T-cell (primary cell): ENCODE results near the gene CTSL. TPM values are rescaled to one million over a fixed set of nuclear protein-coding genes. Genes with fewer than 3 reads are reported as not detected.
"Not testable (repeated sequence)": the region's sequence is repeated elsewhere in the genome, so short reads cannot be mapped to it uniquely, and the experiment has no call there.

ENCODE experiments used
- ATAC-seq, 4 experiments: fragments of 200-7000 bp in 3 of 4; fragments of 150-1000 bp in 1 of 4; cut with Tn5 transposase; replicated peaks in 1 of 4; 1 replicate in 3 of 4; 2 replicates in 1 of 4; pipeline ENCODE4 v1.10.0; 2021; ENCODE audit warnings: moderate library complexity in 3 of 4, mild to moderate bottlenecking in 2 of 4, moderate number of reproducible peaks in 1 of 4
- CTCF ChIA-PET, 2 donors: fragments of 300-600 bp; sonication (Branson Sonifier 250); formaldehyde crosslinking; loops; one replicate each; lab custom pipeline; 2022; ENCODE audit warnings: antibody characterized with exemption in 2 of 2; lab: Charles Lee
- POLR2A ChIA-PET, 2 donors: fragments of 300-600 bp; sonication (Branson Sonifier 250); formaldehyde crosslinking; loops; one replicate each; lab custom pipeline; 2022; ENCODE audit warnings: antibody characterized with exemption in 2 of 2; lab: Charles Lee
- DNase-seq, 35 experiments: peaks; one replicate each; pipeline versions ENCODE4 v3.0.0 to v3.0.0-alpha.2; 2013 to 2023
- H3K27ac ChIP-seq: one replicate; pipeline ENCODE4 v1.5.1; 2013; ENCODE audit warnings: low read length
- H3K27me3 ChIP-seq, 2 experiments: replicated peaks in 1 of 2; 1 replicate in 1 of 2; 2 replicates in 1 of 2; pipeline versions ENCODE4 v1.6.1 to v1.7.0; 2013; ENCODE audit warnings: low read length in 1 of 2, mixed read lengths in 1 of 2; ENCODE audit not compliant: control insufficient read depth in 2 of 2, insufficient read depth in 2 of 2; ENCODE audit errors: extremely low read depth in 1 of 2
- H3K36me3 ChIP-seq, 2 donors: 1 replicate in 1 of 2; 2 replicates in 1 of 2; pipeline versions ENCODE4 v1.6.1 to v1.7.0; 2013; ENCODE audit warnings: low read length in 1 of 2; ENCODE audit not compliant: control insufficient read depth in 2 of 2, insufficient read depth in 1 of 2; ENCODE audit errors: extremely low read depth in 1 of 2
- H3K4me1 ChIP-seq, 2 experiments: 1 replicate in 1 of 2; 2 replicates in 1 of 2; pipeline versions ENCODE4 v1.6.1 to v1.7.0; 2013; ENCODE audit warnings: low read length in 2 of 2, mixed read lengths in 1 of 2; ENCODE audit not compliant: insufficient read depth in 2 of 2, control insufficient read depth in 1 of 2; ENCODE audit errors: extremely low read depth in 1 of 2
- H3K4me3 ChIP-seq, 2 donors: 1 replicate in 1 of 2; 2 replicates in 1 of 2; pipeline versions ENCODE4 v1.5.1 to v1.7.0; 2013; ENCODE audit warnings: mild to moderate bottlenecking in 2 of 2, low read length in 1 of 2, moderate library complexity in 1 of 2; ENCODE audit not compliant: control insufficient read depth in 1 of 2; ENCODE audit errors: extremely low read depth in 1 of 2
- H3K9me3 ChIP-seq: 2 replicates; pipeline ENCODE4 v1.7.0; 2013
- H3K27ac Mint-ChIP-seq, 2 donors: one replicate each; pipeline ENCODE4 v1.8.0; 2020 to 2021; ENCODE audit warnings: mild to moderate bottlenecking in 2 of 2, mixed read lengths in 2 of 2
- H3K27me3 Mint-ChIP-seq, 2 donors: one replicate each; pipeline ENCODE4 v1.8.0; 2021 to 2022; ENCODE audit warnings: mixed read lengths in 2 of 2
- H3K36me3 Mint-ChIP-seq: one replicate; pipeline ENCODE4 v1.8.0; 2021; ENCODE audit warnings: mixed read lengths
- H3K4me1 Mint-ChIP-seq, 3 donors: one replicate each; pipeline ENCODE4 v1.8.0; 2020 to 2022; ENCODE audit warnings: mixed read lengths in 3 of 3, mild to moderate bottlenecking in 1 of 3
- H3K4me3 Mint-ChIP-seq, 3 donors: one replicate each; pipeline ENCODE4 v1.8.0; 2020 to 2022; ENCODE audit warnings: mild to moderate bottlenecking in 3 of 3, mixed read lengths in 3 of 3, moderate library complexity in 3 of 3
- H3K9me3 Mint-ChIP-seq, 3 donors: one replicate each; pipeline ENCODE4 v1.8.0; 2020 to 2022; ENCODE audit warnings: mixed read lengths in 3 of 3
- WGBS: methylation state at CpG from one replicate; pipeline ENCODE4 v1.1.5; 2013; ENCODE audit warnings: missing lambda C conversion rate; ENCODE audit not compliant: insufficient coverage; 5-methylcytosine and 5-hydroxymethylcytosine counted together
- total RNA-seq, 35 experiments: library from RNA in 6 of 35; stranded (reverse) in 6 of 35; fragments of 120-200 nt in 1 of 35; gene quantifications; one replicate each; pipeline versions ENCODE4 v1.2.1 to v1.2.4 and lab custom pipeline; 2013 to 2026

CTSL gene
- total RNA-seq, 5 donors from 2014 or later (not counting 1 experiment from before 2014, with no cell fraction given), result 0.54 to 141 (median 54.5) TPM

DNA sequence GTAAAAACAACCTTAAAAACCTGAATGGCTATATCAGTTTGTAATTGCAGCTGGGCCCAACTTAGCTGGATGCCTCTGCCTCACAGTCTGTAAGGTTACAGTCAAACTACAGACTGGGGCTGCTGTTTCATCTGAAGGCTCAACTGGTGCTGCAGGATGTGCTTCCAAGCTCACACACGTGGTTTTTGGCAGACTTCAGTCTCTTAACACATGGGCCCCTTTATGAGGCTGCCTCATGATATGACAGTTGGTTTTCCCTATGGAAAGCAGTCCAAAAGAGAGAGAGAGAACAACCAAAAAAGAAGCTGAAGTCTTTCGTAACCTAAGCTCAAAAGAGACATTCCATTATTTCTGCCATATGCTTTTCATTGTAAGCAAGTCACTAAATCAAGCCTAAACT, 27.4 kb downstream of the CTSL start:
- CTCF ChIA-PET, result no interaction called here

DNA sequence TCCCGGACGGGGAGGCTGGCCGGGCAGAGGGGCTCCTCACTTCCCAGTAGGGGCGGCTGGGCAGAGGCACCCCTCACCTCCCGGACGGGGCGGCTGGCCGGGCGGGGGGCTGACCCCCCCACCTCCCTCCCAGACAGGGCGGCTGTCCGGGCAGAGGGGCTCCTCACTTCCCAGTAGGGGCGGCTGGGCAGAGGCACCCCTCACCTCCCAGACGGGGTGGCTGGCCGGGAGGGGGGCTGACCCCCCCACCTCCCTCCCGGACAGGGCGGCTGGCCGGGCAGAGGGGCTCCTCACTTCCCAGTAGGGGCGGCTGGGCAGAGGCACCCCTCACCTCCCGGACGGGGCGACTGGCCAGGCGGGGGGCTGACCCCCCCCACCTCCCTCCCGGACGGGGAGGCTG, 32.4 kb downstream of the CTSL start:
- no CpG with 5 or more reads among the region's 24 CpGs for WGBS
- H3K27ac Mint-ChIP-seq, H3K4me3 Mint-ChIP-seq, H3K36me3 Mint-ChIP-seq, H3K4me3 ChIP-seq, ATAC-seq, H3K27me3 Mint-ChIP-seq, DNase-seq, H3K27ac ChIP-seq, POLR2A ChIA-PET, H3K4me1 Mint-ChIP-seq, H3K4me1 ChIP-seq, H3K36me3 ChIP-seq, H3K9me3 ChIP-seq, H3K27me3 ChIP-seq, CTCF ChIA-PET: not testable (repeated sequence)
- H3K9me3 Mint-ChIP-seq, result peaks cover 0 to 11% (median 4%) of the 10 kb centered on the region in 3 donors

More for the DNA sequence above, 27.4 kb downstream of the CTSL start:
- Mint-ChIP-seq H3K9me3 (peaks cover 0 to 9% (median 7%) of the 10 kb centered on the region in 3 donors), H3K36me3 (no peaks in the 10 kb centered on the region), H3K4me1 (no peaks in the 10 kb centered on the region), H3K4me3 (no peak overlapping the region), H3K27me3 (peaks cover 4 to 7% of the 10 kb centered on the region in 2 donors), H3K27ac (no peak overlapping the region)
- Histone ChIP-seq H3K4me3 (no peak overlapping the region), H3K36me3 (no peaks in the 10 kb centered on the region), H3K27ac (no peak overlapping the region), H3K9me3 (peaks cover 5% of the 10 kb centered on the region), H3K27me3 (peaks cover 0 to 3% of the 10 kb centered on the region in 2 experiments), H3K4me1 (peaks cover 0 to 2% of the 10 kb centered on the region in 2 experiments)
- 20% methylated on average over 1 of the region's 2 CpGs for WGBS
- no peak for ATAC-seq
- POLR2A ChIA-PET, result no interaction called here
- no peak for DNase-seq

- CTCF ChIA-PET, H3K4me1 Mint-ChIP-seq, H3K27me3 Mint-ChIP-seq, H3K4me1 ChIP-seq, H3K27me3 ChIP-seq, ATAC-seq, H3K9me3 ChIP-seq, H3K36me3 Mint-ChIP-seq, H3K27ac ChIP-seq, DNase-seq, H3K4me3 ChIP-seq, H3K4me3 Mint-ChIP-seq, H3K36me3 ChIP-seq, H3K27ac Mint-ChIP-seq, POLR2A ChIA-PET: not testable (repeated sequence)
- peaks cover 0 to 10% (median 0%) of the 10 kb centered on the region in 3 donors for H3K9me3 Mint-ChIP-seq
These were observed 34.1 kb downstream of the CTSL start for GRCh38 chr9:87759980-87760379.

- Histone ChIP-seq H3K4me3 (no peak overlapping the region), H3K27me3 (no peaks in the 10 kb centered on the region), H3K4me1 (no peaks in the 10 kb centered on the region), H3K27ac (no peak overlapping the region), H3K36me3 (no peaks in the 10 kb centered on the region), H3K9me3 (no peaks in the 10 kb centered on the region)
- Mint-ChIP-seq H3K27me3 (peaks cover 6 to 12% of the 10 kb centered on the region in 2 donors), H3K4me1 (no peaks in the 10 kb centered on the region), H3K27ac (no peak overlapping the region), H3K9me3 (peaks cover 0 to 10% (median 0%) of the 10 kb centered on the region in 3 donors), H3K4me3 (no peak overlapping the region), H3K36me3 (no peaks in the 10 kb centered on the region)
- DNase-seq, result no peak
- ChIA-PET CTCF (no interaction called here), POLR2A (no interaction called here)
- WGBS, result no CpG with 5 or more reads among the region's 2 CpGs
- no peak for ATAC-seq
These were observed 34.6 kb downstream of the CTSL start for GRCh38 chr9:87760529-87760928.

GRCh38 chr9:87763286-87763685, 37.4 kb downstream of the CTSL start:
- H3K27ac Mint-ChIP-seq, result no peak overlapping the region
- ChIA-PET POLR2A (no interaction called here), CTCF (no interaction called here)
- no peak overlapping the region for H3K4me3 ChIP-seq
- DNase-seq (no peak), ATAC-seq (no peak)
- peaks cover 0 to 10% (median 0%) of the 10 kb centered on the region in 3 donors for H3K9me3 Mint-ChIP-seq
- H3K9me3 ChIP-seq, result no peaks in the 10 kb centered on the region
- H3K36me3 Mint-ChIP-seq, result no peaks in the 10 kb centered on the region
- H3K27ac ChIP-seq, result no peak overlapping the region
- no peaks in the 10 kb centered on the region for H3K4me1 ChIP-seq
- H3K27me3 Mint-ChIP-seq, result peaks cover 6 to 13% of the 10 kb centered on the region in 2 donors
- no CpG with 5 or more reads among the region's 6 CpGs for WGBS
- H3K4me1 Mint-ChIP-seq, result no peaks in the 10 kb centered on the region
- H3K4me3 Mint-ChIP-seq, result no peak overlapping the region
- no peaks in the 10 kb centered on the region for H3K27me3 ChIP-seq
- H3K36me3 ChIP-seq, result no peaks in the 10 kb centered on the region

DNA sequence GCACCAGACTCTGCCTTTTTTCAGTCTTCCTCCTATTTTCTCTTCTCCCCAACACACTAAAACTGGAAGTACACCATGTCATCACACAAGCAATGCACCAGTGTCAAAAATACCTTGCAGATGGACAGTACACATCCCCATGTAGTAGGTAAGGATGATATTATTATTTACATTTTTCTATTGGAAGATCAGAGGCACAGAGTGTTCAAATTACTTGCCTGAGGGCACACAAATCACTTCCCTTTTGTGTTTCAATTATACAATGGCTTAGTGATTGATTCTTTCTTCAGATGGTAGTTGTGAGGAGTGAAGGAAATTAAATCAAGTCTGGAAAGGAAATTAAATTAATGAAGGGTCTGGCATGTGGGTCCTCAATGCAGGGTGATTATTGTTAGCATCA, 39.6 kb downstream of the CTSL start:
- ATAC-seq, result no peak

DNA sequence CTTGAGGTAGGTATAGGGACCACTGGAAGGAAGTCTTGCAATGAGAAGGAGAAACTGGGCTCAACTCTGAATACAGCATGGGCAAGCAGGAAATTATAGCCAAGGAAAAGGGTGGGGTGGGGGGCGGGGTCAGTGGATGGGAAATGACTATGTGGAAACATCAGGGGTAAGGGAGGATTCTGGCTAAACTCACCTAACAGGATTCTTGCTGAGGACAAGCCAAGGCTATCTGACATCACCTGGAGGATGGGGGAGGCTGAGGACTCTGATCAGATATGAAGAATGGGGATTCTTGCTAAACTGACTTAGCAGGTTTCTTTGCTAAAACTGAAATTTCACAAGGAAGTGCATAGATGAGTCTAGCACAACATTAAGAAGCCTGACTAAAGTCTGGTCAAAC, 40.8 kb downstream of the CTSL start:
- Histone ChIP-seq H3K4me3 (no peak overlapping the region), H3K36me3 (no peaks in the 10 kb centered on the region), H3K27ac (no peak overlapping the region), H3K27me3 (peaks cover 0 to 11% of the 10 kb centered on the region in 2 experiments), H3K4me1 (no peaks in the 10 kb centered on the region), H3K9me3 (no peaks in the 10 kb centered on the region)
- POLR2A ChIA-PET, result no interaction called here
- CTCF ChIA-PET, result no interaction called here
- ATAC-seq, result no peak
- no peak overlapping the region for H3K27ac Mint-ChIP-seq
- H3K27me3 Mint-ChIP-seq, result peaks cover 4 to 13% of the 10 kb centered on the region in 2 donors
- H3K36me3 Mint-ChIP-seq, result no peaks in the 10 kb centered on the region
- H3K9me3 Mint-ChIP-seq, result no peaks in the 10 kb centered on the region
- WGBS, result 60% methylated on average over 1 of the region's 1 CpG
- H3K4me3 Mint-ChIP-seq, result no peak overlapping the region
- DNase-seq, result no peak
- no peaks in the 10 kb centered on the region for H3K4me1 Mint-ChIP-seq

More for the DNA sequence above, 39.6 kb downstream of the CTSL start:
- Histone ChIP-seq H3K36me3 (no peaks in the 10 kb centered on the region), H3K27ac (no peak overlapping the region), H3K9me3 (no peaks in the 10 kb centered on the region), H3K27me3 (no peaks in the 10 kb centered on the region), H3K4me3 (no peak overlapping the region), H3K4me1 (no peaks in the 10 kb centered on the region)
- ChIA-PET POLR2A (no interaction called here), CTCF (no interaction called here)
- Mint-ChIP-seq H3K4me3 (no peak overlapping the region), H3K36me3 (no peaks in the 10 kb centered on the region), H3K9me3 (peaks cover 0 to 5% (median 0%) of the 10 kb centered on the region in 3 donors), H3K4me1 (no peaks in the 10 kb centered on the region), H3K27me3 (peaks cover 6 to 13% of the 10 kb centered on the region in 2 donors), H3K27ac (no peak overlapping the region)
- no peak for DNase-seq
